A549 (cell line): ENCODE data around the gene COQ2. TPM values are rescaled to one million over a fixed set of nuclear protein-coding genes. Genes with fewer than 3 reads are reported as not detected.
"Not testable (repeated sequence)": the region's sequence is repeated elsewhere in the genome, so short reads cannot be mapped to it uniquely, and the experiment has no call there.

Experiments used
- ATAC-seq, 2 experiments: fragments of 200-7000 bp in 1 of 2; fragments of >200 bp in 1 of 2; cut with Nextera tagmentation in 1 of 2; cut with Tn5 transposase in 1 of 2; 3 replicates each; pipeline versions ENCODE4 v1.8.0 to v1.9.1; 2018 to 2020; ENCODE audit warnings: mild to moderate bottlenecking in 1 of 2, moderate library complexity in 1 of 2
- CTCF ChIA-PET: fragments of 300-600 bp; sonication (Branson Sonifier 250); formaldehyde crosslinking; extraction: SDS; loops from one replicate; lab custom pipeline; 2021; ENCODE audit warnings: antibody characterized with exemption, inconsistent platforms; lab: Yijun Ruan, JAX
- POLR2A ChIA-PET: fragments of 350-600 bp; formaldehyde crosslinking; extraction: SDS; loops from one replicate; lab custom pipeline; 2021; ENCODE audit warnings: antibody characterized with exemption, inconsistent platforms; lab: Yijun Ruan, JAX
- DNase-seq, 2 experiments: peaks; one replicate each; pipeline versions ENCODE4 v3.0.0 to v3.0.0-alpha.2; 2011 to 2016; ENCODE audit warnings: low read depth in 1 of 2, low spot score in 1 of 2
- FAIRE-seq: peaks from 2 replicates; lab custom pipeline; 2011; peaks lifted over from hg19 to GRCh38; lab: Jason Lieb, UNC
- H3K27ac ChIP-seq, 2 experiments: fragments of >200 bp; sonication (Bioruptor Twin); formaldehyde crosslinking; 3 replicates each; pipeline ENCODE4 v1.5.1; 2016 to 2017
- H3K4me1 ChIP-seq: fragments of >200 bp; sonication (Bioruptor Twin); formaldehyde crosslinking; 3 replicates; pipeline ENCODE4 v1.6.1; 2016
- H3K4me2 ChIP-seq: fragments of >200 bp; sonication (Bioruptor Twin); formaldehyde crosslinking; 3 replicates; pipeline ENCODE4 v1.6.1; 2016
- H3K4me3 ChIP-seq: fragments of >200 bp; sonication (Bioruptor Twin); formaldehyde crosslinking; 3 replicates; pipeline ENCODE4 v1.5.1; 2016
- H3K9me3 ChIP-seq: fragments of >200 bp; sonication (Bioruptor Twin); formaldehyde crosslinking; 3 replicates; pipeline ENCODE4 v1.6.1; 2016
- BHLHE40 ChIP-seq: IDR thresholded peaks from 2 replicates; pipeline ENCODE4 v1.6.1; 2012; ENCODE audit warnings: low read depth, low read length, inconsistent platforms
- CBX8 ChIP-seq: fragments of 200-600 bp; sonication (generic); IDR thresholded peaks from 2 replicates; pipeline ENCODE4 v1.6.1; 2016
- EHF ChIP-seq: fragments of 250-450 bp; sonication (Bioruptor Pico); IDR thresholded peaks from 2 replicates; pipeline ENCODE4 v1.5.0; 2020; ENCODE audit warnings: mild to moderate bottlenecking
- FOSB ChIP-seq: fragments of 250-450 bp; sonication (Bioruptor Pico); IDR thresholded peaks from 2 replicates; pipeline ENCODE4 v1.5.0; 2020; ENCODE audit warnings: mild to moderate bottlenecking, moderate library complexity
- FOSL2 ChIP-seq, 2 experiments: fragments of 450-650 bp in 1 of 2; fragments of >200 bp in 1 of 2; sonication (Bioruptor Twin) in 1 of 2; formaldehyde crosslinking; IDR thresholded peaks; 2 replicates each; pipeline versions ENCODE4 v1.5.0 to v1.6.1; 2016 to 2020; ENCODE audit warnings: mild to moderate bottlenecking in 1 of 2, moderate library complexity in 1 of 2
- HDAC2 ChIP-seq: fragments of 200-600 bp; sonication (generic); IDR thresholded peaks from 2 replicates; pipeline ENCODE4 v1.6.1; 2016
- HOXB5 ChIP-seq: fragments of 250-450 bp; sonication (Bioruptor Pico); IDR thresholded peaks from 2 replicates; pipeline ENCODE4 v1.5.0; 2020; ENCODE audit warnings: mild to moderate bottlenecking, moderate library complexity
- JUN ChIP-seq, 2 experiments: fragments of >200 bp; sonication (Bioruptor Twin); formaldehyde crosslinking; IDR thresholded peaks; 2 replicates in 1 of 2; 3 replicates in 1 of 2; pipeline ENCODE4 v1.6.1; 2016 to 2017
- KDM5A ChIP-seq: fragments of 200-600 bp; sonication (generic); IDR thresholded peaks from 2 replicates; pipeline ENCODE4 v1.6.1; 2016; ENCODE audit warnings: antibody characterized with exemption, mild to moderate bottlenecking
- NPAS2 ChIP-seq: fragments of 250-450 bp; sonication (Bioruptor Pico); IDR thresholded peaks from 2 replicates; pipeline ENCODE4 v1.8.0; 2022; ENCODE audit warnings: mild to moderate bottlenecking, moderate library complexity, borderline replicate concordance
- NR3C1 ChIP-seq: fragments of >200 bp; sonication (Bioruptor Twin); formaldehyde crosslinking; IDR thresholded peaks from 3 replicates; pipeline ENCODE4 v1.6.1; 2017
- PHF8 ChIP-seq: fragments of 200-600 bp; sonication (generic); IDR thresholded peaks from 2 replicates; pipeline ENCODE4 v1.6.1; 2016; ENCODE audit warnings: low read depth, mild to moderate bottlenecking, antibody characterized with exemption, moderate library complexity, borderline replicate concordance
- TP53 ChIP-seq: fragments of 250-450 bp; sonication (Bioruptor Pico); IDR thresholded peaks from 2 replicates; pipeline ENCODE4 v1.5.0; 2021; ENCODE audit warnings: mild to moderate bottlenecking, moderate library complexity
- WGBS: methylation state at CpG from one replicate; pipeline ENCODE4 v1.1.6; 2017; ENCODE audit errors: missing lambda C conversion rate; 5-methylcytosine and 5-hydroxymethylcytosine counted together
- polyA plus RNA-seq, 4 experiments: library from polyadenylated mRNA; depleted of rRNA in 3 of 4; stranded (reverse); fragments of >200 nt; fragmentation: RNase III in 1 of 4; extraction: RNeasy Plus Mini Kit Qiagen cat#74134 plus additional on column Dnase treatment in 1 of 4; gene quantifications; 2 replicates in 3 of 4; 3 replicates in 1 of 4; pipeline ENCODE4 v1.2.3, GENCODE V29; 2011 to 2017
- TF ChIP-seq, protein P1 (sequence below): IDR thresholded peaks from 2 replicates; pipeline ENCODE4 v1.6.1; 2012; ENCODE audit warnings: low read depth, borderline replicate concordance
- TF ChIP-seq, protein P2 (sequence below): fragments of 150-350 bp; IDR thresholded peaks from 2 replicates; pipeline ENCODE4 v1.6.1; 2014; ENCODE audit warnings: low read depth, mild to moderate bottlenecking, low read length
- TF ChIP-seq, protein P3 (sequence below): fragments of >200 bp; sonication (Bioruptor Twin); formaldehyde crosslinking; IDR thresholded peaks from 3 replicates; pipeline ENCODE4 v1.5.1; 2016
- TF ChIP-seq, protein P4 (sequence below): IDR thresholded peaks from 2 replicates; pipeline ENCODE4 v1.6.1; 2012

The COQ2 gene
- polyA plus RNA-seq, 2 of the 4 experiments (the other 2 are of a cell fraction): 18.5 to 35.9 TPM

DNA sequence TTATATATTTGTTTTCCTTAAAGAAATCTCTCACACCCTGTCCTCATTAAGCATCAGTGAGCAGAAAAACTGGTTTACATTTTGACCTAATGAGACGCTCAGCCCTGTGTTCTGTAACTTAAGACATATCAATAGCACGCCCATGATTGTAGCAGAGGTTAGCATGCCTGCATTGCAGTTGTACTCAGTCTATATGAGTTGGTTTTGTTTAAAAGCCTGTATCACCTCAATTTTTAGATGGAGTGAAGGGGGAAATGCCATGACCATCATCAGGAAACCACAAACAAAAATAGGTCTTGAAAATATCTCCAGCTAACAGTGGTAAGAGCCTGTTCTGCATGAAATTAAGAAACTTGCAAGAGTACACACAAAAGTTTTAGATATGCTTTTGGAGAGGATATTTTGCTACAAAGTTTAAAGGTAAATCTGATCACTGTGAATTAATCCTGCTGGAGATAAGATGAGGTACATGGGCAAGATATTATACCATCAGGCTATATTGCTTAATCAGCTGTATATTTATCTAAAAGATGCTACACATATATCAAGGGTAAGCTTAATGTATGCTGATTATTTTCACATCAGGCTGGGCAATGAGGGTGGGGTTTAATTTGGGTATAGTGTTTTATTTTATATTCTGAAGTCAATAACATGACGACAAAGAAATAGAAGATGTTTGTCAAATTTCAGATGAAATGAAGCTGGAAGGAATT, 13.1 kb upstream of the COQ2 start:
- no peaks in the 10 kb centered on the region for H3K4me1 ChIP-seq
- FAIRE-seq: no peak
- H3K4me3 ChIP-seq: no peak overlapping the region
- H3K9me3 ChIP-seq: no peaks in the 10 kb centered on the region
- DNase-seq: no peak
- TF ChIP-seq BHLHE40 (no peak), CBX8 (no peak), NPAS2 (CRISPR knock-in tag) (no peak), FOSL2 (IDR thresholded peaks at IDR 0.05) (no peak), FOSL2 (CRISPR knock-in tag; IDR thresholded peaks at IDR 0.05) (no peak), JUN (IDR thresholded peaks at IDR 0.05) (no peak), EHF (no peak), KDM5A (no peak), TP53 (CRISPR knock-in tag) (no peak), NR3C1 (no peak), HDAC2 (no peak)
- TF ChIP-seq, protein P1, sequence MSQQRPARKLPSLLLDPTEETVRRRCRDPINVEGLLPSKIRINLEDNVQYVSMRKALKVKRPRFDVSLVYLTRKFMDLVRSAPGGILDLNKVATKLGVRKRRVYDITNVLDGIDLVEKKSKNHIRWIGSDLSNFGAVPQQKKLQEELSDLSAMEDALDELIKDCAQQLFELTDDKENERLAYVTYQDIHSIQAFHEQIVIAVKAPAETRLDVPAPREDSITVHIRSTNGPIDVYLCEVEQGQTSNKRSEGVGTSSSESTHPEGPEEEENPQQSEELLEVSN: no peak
- TF ChIP-seq, protein P2, sequence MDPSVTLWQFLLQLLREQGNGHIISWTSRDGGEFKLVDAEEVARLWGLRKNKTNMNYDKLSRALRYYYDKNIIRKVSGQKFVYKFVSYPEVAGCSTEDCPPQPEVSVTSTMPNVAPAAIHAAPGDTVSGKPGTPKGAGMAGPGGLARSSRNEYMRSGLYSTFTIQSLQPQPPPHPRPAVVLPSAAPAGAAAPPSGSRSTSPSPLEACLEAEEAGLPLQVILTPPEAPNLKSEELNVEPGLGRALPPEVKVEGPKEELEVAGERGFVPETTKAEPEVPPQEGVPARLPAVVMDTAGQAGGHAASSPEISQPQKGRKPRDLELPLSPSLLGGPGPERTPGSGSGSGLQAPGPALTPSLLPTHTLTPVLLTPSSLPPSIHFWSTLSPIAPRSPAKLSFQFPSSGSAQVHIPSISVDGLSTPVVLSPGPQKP: no peak
- TF ChIP-seq, protein P3, sequence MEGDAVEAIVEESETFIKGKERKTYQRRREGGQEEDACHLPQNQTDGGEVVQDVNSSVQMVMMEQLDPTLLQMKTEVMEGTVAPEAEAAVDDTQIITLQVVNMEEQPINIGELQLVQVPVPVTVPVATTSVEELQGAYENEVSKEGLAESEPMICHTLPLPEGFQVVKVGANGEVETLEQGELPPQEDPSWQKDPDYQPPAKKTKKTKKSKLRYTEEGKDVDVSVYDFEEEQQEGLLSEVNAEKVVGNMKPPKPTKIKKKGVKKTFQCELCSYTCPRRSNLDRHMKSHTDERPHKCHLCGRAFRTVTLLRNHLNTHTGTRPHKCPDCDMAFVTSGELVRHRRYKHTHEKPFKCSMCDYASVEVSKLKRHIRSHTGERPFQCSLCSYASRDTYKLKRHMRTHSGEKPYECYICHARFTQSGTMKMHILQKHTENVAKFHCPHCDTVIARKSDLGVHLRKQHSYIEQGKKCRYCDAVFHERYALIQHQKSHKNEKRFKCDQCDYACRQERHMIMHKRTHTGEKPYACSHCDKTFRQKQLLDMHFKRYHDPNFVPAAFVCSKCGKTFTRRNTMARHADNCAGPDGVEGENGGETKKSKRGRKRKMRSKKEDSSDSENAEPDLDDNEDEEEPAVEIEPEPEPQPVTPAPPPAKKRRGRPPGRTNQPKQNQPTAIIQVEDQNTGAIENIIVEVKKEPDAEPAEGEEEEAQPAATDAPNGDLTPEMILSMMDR: no peak
- TF ChIP-seq, protein P4, sequence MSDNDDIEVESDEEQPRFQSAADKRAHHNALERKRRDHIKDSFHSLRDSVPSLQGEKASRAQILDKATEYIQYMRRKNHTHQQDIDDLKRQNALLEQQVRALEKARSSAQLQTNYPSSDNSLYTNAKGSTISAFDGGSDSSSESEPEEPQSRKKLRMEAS: no peak
- CTCF ChIA-PET: no interaction called here
- no peak overlapping the region for H3K4me2 ChIP-seq
- no peak for ATAC-seq
- no peak overlapping the region for H3K27ac ChIP-seq
- 84% methylated on average over 3 of the region's 3 CpGs for WGBS
- POLR2A ChIA-PET: no interaction called here

DNA sequence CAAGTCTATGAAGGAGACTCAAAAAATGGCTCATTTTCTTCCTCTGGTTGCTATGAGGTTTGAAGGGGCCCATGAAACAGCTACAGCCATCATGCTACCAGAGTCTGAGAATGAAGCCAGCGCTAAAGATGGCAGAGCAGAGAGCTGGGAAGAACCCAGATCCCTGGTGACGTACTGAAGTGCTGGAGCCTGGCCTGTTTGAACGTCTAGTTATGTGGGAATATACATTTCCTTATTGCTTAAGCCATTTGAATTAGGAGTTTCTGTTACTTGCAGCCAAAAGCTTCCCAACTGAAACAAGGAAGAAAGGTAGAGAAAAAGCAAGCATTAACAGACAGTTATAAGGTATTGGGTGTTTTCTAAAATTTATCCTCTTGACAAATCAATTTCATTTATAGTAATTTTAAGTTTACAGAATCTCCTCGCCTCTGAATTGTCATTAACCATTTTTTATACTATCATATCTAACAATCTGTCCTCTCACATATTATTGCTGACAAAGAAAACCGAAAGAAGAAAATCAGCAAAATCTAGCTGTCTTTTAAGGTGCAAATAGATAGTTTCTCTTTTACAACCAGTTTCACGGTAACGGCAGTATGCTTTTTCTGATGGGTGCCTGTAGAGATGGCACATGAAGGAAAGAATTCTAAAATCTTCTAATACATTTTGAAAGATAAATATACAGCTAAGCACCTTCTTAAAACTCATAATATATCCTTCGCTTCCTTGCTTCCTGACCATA, 8.9 kb upstream of the COQ2 start:
- ChIA-PET POLR2A (interaction anchor here (2.4 kb wide), 1 partner anchor 9 kb away, joined by 9 read pairs; the partner anchor contains the start of gene COQ2), CTCF (interaction anchor here (1.2 to 1.8 kb wide), 2 partner anchors 9 to 10 kb away, joined by 4 read pairs; partner anchors contain the start of gene COQ2)
- no peaks in the 10 kb centered on the region for H3K4me1 ChIP-seq
- FAIRE-seq: no peak
- H3K9me3 ChIP-seq: no peaks in the 10 kb centered on the region
- no peak overlapping the region for H3K4me2 ChIP-seq
- ATAC-seq: no peak
- no peak overlapping the region for H3K4me3 ChIP-seq
- TF ChIP-seq FOSB (CRISPR knock-in tag): no peak
- TF ChIP-seq HOXB5: no peak
- TF ChIP-seq KDM5A: no peak
- TF ChIP-seq, protein P2: no peak
- TF ChIP-seq PHF8: no peak
- 71% methylated on average over 8 of the region's 8 CpGs for WGBS
- DNase-seq: no peak
- H3K27ac ChIP-seq: no peak overlapping the region

DNA sequence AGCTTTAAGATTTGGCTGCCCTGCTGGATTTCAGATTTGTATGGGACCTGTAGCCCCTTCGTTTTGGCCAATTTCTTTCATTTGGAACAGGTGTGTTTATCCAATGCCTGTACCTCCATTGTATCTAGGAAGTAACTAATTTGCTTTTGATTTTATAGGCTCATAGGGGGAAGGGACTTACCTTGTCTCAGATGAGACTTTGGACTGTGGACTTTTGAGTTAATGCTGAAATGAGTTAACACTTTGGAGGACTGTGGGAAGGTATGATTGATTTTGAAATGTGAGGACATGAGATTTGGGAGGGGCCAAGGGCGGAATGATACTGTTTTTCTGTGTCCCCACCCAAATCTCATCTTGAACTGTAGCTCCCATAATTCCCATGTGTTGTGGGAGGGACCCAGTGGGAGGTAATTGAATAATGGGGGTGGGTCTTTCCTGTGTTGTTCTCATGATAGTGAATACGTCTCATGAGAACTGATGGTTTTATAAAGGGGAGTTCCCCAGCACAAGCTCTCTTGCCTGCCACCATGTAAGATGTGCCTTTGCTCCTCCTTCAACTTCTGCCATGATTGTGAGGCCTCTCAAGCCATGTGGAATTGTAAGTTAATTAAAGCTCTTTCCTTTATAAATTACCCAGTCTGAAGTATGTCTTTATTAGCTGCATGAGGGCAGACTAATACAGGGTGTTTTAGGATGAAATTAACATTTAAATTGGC, 5.6 kb upstream of the COQ2 start:
- not testable (repeated sequence) for ATAC-seq, DNase-seq
- WGBS: 51% methylated on average over 3 of the region's 3 CpGs

DNA sequence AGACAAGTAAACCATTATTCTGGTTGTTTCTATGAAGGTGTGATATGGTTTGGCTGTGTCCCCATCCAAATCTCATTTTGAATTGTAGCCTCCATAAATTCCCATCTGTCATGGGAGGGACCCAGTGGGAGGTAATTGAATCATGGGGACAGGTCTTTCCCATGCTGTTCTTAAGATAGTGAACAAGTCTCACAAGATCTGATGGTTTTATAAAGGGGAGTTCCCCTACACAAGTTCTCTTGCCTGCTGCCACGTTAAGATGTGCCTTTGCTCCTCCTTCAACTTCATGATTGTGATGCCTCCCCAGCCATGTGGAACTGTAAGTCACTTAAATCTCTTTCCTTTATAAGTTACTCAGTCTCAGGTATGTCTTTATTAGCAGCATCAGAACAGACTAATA, 3.8 kb upstream of the COQ2 start:
- H3K4me3 ChIP-seq, H3K9me3 ChIP-seq, ATAC-seq, H3K4me2 ChIP-seq, H3K27ac ChIP-seq, CTCF ChIA-PET, DNase-seq, FAIRE-seq, H3K4me1 ChIP-seq, POLR2A ChIA-PET: not testable (repeated sequence)
- WGBS: 26% methylated on average over 1 of the region's 1 CpG

More for the DNA sequence above, 5.6 kb upstream of the COQ2 start:
- H3K4me2 ChIP-seq, H3K27ac ChIP-seq, H3K4me1 ChIP-seq, H3K9me3 ChIP-seq, H3K4me3 ChIP-seq, POLR2A ChIA-PET, FAIRE-seq: not testable (repeated sequence)
- CTCF ChIA-PET: interaction anchor here (1.5 kb wide), 2 partner anchors 8 to 10 kb away, joined by 4 to 5 read pairs; no protein-coding TSS in a partner anchor
